NOMO-1 (cell line): ENCODE data around the gene CACTIN.
"Not testable (repeated sequence)": the region's sequence is repeated elsewhere in the genome, so short reads cannot be mapped to it uniquely, and the experiment has no call there.

ENCODE experiments used
- DNase-seq, 2 experiments: peaks; one replicate each; lab custom pipeline; 2025; ENCODE audit not compliant: unreplicated experiment in 2 of 2; lab: John Stamatoyannopoulos, UW

Gene CACTIN

DNA sequence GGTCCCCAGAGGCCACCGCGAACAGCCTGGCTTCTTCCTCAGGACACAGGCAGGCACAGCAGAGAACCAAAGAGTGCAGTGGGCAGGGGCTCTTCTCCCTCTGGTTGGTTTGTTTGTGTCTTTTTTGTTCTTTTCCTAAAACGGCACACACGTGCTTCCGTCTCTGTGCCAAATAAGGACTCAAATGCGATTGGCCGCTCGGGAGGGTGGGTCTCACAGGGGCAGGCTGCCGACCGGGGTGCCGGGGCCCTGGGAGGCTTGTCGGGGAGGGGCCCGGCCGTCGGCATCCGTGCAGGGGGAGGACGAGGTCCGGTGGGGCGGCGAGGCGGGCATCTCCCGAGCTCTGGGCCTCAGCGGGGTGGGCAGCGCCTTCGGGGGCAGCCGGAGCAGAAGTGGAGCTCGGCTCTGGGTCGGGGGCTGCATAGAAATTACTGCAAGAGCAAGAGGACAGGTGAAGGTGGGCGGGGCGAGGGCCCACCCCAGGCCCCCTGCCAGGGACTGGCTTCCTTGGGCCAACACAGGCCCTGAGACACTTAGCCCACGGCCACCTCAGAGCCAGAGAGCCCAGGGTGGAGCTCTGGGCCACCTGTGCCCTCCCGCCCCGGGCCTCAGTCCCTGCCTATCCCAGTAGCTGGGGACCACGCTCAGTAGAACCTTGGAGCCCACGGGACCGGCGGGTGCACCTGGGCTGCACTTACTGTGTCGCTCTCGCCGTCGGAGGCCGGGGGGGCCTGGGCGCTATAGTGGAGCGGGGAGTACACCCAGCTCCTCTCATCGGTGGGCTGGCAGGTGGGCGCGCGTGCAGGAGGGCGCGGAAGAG, 6.4 kb upstream of the CACTIN start:
- no peak for DNase-seq

DNA sequence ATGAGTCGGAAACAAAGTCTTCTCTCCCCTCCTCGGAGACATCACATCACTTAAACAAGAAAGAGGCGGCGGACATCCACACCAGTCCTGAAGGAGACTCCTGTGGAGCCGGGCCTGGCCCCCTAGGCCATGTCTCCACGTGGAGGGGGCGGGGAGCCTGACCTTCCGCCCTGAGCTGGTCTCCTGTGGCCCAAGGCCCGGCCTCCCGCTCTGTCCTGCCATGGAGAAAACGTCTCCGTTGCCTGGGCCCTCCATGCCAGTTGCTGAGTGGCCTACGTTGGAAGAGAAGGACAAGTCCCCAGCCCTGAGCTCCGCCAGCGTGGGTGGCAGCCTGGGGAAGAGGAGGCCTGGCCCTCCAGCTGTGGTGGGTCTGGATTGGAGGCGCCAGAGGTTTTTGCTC, 5.5 kb upstream of the CACTIN start:
- DNase-seq = no peak

DNA sequence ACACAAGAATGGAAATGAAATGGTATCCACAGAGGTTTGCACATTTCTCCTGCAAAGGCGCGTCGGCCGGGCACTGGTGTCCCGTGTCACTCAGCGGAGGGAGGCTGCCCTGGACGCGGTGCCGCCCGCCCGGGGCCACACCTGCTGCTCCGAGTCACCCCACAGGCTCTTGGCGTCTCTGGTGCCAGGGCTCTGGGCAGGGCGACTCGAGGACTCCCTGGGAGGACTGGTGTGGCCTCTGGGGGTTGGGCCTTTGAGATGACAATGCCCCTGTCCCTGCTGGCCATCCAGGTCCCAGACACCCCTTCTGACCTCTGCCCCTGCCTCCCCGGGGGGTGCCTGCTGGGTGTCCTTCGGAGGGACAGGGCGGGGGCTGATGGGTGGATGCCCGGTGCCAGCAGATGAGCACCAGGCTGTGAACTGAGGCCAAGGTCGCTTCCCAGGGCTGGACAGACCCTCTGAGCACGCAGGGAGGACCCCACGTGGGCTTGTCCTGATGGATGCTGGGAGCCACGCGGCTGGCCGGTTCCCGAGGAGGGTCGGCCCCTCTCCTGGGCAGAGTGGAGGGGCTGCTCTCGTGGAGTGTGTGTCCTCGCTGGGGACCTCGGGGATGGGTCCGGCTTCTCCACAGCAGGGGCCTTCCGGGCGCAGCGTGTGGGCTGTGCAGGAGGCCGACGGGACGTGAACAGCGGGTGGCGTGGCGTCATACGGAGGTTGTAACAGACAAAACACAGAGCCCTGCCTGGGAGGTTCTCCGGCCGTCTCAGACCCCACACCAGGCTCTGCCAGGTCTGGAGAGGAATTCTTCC, 4.7 kb upstream of the CACTIN start:
- no peak for DNase-seq

DNA sequence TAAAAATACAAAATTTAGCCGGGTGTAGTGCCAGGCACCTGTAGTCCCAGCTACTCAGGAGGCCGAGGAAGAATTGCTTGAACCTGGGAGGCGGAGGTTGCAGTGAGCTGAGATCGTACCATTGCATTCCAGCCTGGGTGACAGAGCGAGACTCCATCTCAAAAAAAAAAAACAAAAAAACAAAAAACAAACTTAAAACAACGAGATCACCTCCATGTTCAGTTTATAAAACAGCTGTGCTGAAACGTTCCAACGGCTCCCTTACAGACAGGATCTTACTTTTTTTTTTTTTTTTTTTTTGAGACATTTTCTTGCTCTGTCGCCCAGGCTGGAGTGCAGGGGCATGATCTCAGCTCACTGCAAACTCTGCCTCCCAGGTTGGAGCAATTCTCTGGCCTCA, 2.2 kb upstream of the CACTIN start:
- DNase-seq = not testable (repeated sequence)

DNA sequence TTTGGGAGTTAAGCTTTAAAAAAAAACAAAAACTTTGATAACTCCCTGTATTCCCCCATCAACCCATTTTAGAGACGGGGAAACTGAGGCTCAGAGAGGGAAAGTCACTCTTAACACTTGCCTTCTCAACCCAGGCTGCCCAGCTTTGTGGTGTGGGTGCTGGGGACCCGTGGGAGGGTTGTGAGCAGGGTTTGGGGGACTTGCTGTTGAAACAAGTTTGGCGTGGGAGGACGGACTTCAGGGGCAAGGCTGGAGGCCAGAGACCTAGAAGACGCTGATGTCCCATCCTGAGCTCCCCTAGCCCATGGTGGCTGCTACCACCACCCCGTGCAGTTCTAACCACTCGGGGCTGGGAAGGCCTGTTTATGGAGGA, 747 bp upstream of the CACTIN start:
- no peak for DNase-seq

DNA sequence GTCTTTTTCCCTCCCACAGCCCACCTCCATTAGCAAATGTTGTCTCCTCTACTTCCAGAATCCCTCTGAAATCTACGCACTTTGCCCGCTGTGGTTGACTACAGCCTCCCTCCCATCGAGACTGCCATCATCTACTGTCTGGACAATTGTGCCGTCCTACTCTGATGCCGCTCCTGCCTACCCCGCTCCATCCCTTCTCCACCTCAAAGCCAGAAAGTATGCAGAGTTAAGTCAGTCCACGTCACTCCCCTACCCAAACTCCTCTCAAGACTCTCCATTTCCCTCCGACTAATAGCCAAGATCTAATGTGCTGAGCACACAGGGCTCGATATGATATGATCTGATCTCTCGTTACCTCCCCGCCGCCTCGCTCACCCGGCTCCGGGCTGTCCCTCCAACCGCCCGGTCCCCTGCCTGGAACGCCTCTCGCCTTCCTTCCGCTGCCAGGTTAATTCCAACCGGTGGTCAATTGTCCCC, 556 bp downstream of the CACTIN start:
- DNase-seq = no peak

DNA sequence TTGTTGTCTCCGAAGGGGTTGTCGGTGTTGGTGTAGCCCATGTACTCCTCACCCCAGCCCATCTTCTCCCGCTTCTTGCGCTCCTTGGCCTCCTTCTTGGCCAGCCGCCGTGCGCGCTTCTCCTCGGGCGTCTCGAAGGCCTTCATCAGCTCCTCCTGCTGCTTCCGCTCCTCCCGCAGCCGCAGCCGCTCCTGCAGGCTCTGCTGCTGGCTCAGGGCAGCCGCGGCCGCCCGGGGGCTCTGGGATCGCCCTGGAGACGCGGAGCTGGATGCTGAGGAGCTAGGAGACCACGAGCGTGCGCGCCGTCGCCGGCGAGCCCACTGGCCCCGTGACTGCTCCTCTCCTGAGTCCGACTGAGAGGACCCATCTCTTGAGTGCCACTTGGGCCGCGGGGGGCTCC, 2.9 kb downstream of the CACTIN start:
- DNase-seq = no peak

DNA sequence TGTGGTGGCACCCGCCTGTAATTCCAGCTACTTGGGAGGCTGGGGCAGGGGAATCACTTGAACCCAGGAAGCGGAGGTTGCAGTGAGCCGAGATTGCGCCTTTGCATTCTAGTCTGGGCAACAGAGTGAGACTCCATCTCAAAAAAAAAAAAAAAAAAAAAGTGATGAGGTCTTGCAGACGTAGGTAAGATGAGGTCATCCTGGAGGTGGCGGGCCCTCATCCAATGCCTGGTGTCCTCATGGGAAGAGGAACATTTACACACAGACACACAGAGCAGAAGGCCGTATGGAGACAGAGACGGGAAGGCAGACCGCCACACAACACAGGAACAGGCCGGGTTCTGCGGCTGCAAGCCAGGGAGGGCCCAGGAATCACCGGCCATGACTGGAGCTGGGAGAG, 4.4 kb downstream of the CACTIN start:
- DNase-seq = no peak

DNA sequence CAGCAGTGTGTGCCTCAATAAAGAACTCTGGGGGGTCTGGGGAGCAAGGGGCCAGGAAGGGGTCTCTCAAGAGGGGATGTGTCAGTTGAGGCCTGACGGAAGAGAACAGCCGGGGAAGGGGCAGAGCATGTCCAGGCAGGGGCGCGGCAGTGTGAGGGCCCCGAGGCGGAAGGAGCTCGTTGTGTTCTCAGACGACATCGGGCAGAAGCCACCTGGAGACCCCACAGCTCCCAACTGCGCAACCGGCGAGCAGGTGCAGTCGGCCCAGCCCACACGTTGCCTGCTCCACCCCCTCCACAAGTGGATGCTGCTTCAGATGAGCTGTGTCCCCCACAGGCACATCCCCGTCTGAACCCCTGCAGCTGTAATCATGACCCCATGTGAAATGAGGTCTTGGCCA, 4.9 kb downstream of the CACTIN start:
- DNase-seq = no peak

DNA sequence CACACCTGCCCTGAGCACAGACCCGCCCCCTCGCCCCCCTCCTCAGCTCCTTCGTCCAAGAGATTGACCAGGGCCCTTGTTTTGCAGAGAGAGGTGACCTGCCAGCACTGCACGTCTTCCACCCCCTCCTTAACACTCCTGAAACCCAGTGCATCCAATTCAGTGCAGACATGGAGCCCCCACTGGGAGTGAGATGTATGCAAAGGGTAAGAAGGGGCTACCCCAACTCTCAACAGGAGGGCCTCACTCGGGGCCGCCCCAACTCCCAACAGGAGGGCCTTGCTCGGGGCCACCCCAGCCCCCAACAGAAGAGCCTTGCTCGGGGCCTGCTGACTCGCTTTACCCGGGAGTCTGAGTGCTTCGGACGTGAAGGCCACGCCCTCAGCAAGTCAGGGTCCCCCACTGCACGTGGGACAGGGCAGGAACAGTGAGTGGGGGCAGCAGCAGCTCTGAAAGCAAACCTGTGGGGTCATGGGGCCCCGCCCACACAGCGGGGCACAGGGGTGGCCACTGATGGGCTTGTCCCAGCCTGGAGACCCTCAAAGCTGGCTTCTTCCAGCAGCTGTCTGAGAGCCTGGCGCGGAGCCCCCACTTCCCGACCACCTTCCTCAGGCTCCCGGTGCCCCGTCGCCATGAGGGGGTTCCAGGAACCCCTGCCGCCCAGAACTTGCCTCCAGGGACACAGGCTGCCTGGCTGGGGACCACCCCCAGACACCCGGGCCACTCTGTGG, 5.6 kb downstream of the CACTIN start:
- no peak for DNase-seq

DNA sequence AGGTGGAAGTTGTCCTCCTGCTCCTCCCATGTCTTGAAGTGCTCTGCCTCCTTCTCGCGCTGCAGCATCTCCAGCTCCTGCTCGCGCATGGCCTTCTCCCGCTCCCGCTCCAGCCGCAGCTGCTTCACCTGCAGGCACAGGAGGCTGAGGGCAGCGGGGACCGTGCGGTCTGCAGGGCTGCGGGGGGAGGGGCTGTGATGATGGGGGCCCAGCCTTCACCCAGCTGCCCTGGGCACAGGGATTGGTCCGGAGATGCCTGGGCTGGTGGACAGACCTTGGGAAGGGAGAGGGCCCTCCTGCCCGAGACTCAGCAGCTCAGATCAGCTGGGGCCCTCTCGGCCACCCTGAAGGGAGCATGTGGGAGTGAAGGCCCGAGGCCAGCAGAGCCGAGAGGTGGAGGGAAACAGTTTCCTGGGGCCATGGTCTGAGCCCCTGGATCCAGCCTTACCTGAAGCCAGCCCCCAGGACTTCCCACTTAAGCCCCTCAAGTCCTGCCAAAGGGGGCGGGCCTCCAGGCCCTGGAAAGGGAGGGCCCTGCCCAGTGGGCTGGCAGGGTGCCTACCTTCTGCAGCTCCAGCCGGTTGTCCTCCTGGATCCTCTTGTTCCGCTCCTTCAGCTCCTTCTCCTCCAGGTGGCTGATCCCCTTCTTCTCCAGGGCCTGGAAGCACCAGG, 6.3 kb downstream of the CACTIN start:
- DNase-seq = no peak

DNA sequence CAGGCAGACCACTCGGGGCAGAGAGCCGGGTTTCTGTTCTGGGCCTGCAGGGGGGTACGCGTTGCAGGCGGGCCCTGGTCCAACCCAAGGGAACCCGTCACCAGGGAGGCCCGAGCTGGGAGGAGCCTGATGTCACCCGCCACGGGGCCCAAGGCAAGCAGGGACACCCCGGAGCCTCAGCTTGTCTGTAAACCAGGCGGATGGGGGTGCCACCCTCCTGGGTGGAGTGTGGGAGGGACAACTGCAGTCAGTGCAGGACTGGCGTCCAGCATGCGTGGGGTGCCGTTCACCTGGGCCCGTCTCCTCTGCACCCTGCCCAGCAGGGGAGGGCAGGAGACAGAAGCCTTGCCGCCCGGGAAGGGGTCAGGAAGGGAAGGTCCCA, 7.0 kb downstream of the CACTIN start:
- no peak for DNase-seq

DNA sequence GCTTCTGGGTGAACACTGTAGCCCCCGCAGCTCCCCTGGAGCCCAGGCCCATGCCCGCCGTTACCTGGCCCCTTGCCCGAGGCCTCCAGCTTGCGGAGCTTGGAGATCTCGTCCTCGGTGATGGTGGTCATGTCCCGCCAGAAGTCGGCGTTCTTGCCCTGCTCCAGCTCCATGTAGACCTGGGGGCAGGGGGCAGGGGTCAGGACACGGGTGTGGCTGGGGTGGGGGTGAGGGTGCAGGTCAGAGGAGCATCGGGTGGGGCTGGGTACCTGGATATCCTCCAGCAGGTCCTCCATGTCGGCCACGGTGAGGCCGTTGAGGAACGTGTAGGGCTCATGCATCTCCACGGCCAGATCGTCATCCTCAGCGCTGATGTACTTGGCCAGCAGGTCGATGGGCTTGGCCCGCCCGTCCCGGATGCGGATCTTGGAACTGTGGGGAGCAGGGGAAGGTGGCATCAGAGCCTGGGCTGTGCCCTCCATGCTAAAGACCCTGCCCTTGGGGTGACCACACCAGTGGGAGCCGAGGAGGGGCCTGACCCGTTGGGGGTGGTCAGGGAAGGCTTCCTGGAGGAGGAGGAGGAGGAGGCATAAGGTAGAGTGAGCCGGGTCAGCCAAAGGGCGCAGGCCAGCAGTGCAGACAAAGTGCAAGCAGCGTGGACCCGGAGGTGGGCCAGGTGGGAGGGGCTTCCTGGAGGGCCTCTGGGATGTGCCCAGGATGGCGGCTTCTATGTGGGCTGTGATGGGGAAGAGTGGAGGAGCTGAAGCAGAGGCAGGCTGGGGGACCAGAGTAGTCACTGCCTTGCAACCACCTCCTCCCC, 7.6 kb downstream of the CACTIN start:
- DNase-seq = no peak

DNA sequence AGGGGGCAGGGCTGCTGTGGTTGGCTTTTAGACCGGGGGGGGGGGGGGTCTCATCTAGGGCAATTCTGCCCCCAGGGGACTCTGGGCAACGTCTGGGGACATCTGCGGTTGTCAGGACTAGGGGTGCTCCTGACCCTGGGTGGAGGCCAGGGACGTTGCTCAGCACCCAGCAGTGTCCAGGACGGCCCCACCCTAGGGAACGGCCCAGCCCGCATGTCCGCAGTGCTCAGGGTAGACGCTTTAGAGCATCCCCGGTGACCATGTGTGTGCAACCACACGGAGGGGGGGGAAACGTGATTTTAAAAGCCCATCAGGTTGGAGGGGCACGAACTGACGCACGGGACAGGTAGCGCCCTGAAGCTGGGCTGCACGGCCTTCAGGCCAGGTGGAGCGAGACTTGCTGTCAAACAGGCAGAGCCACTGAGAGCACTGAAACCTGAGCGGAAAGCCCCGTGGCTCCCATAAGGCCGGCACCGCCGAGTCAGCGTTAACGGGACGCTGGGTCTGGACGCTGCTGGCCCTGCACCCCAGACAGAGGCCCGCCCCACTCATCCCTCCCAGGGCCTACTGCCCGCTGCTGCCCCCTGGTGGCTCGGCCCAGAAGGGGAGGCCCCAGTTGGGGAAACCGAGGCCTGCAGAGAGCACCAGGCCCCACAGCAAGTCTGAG, 8.3 kb downstream of the CACTIN start:
- no peak for DNase-seq

DNA sequence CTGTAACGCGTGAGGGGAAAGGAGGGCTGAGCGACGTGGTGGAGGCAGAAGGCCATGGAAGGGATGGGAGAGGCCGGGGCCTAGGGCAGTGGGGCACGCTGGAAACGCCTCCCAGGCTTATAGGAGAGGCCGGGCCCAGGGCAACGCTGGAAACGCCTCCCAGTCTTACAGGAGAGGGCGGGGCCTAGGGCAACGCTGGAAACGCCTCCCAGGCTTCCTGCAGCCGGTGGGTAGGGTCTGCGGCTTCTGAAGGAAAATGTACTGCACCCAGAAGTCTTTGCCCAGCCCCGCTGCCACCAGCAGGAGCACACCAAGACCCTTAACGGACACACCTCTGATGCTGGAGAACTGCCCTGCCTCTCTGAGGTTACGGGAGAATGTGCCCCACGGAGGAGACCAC, 9.1 kb downstream of the CACTIN start:
- no peak for DNase-seq

DNA sequence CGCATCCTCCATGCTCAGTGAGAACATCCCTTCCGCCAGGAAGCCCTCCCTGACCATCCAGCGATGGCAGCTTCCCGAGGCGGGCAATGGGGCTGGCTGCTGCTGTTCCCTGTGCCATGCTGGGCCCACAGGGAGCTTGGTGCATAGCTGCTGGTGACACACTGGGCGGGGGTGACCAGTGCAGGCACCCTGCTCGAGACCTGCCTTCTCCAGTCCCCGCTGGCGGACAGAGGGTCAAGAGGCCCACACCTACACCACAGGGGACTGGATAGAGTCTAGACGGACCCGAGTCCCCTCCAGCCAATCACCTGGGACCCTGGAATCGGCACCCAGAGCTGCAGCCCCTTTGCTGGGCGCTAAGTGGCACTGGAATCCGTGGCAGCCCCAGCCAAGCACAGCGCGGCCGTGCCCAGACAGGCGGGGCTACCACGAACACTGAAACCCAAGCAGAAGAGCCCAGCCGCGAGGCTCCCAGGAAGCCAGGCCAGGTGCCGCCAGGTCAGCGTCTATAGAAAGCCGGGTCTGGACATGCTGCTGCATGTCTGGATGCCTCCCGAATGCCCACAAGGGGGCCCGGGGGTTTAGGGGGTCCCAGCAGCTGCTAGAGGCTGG, 11.0 kb downstream of the CACTIN start:
- no peak for DNase-seq

DNA sequence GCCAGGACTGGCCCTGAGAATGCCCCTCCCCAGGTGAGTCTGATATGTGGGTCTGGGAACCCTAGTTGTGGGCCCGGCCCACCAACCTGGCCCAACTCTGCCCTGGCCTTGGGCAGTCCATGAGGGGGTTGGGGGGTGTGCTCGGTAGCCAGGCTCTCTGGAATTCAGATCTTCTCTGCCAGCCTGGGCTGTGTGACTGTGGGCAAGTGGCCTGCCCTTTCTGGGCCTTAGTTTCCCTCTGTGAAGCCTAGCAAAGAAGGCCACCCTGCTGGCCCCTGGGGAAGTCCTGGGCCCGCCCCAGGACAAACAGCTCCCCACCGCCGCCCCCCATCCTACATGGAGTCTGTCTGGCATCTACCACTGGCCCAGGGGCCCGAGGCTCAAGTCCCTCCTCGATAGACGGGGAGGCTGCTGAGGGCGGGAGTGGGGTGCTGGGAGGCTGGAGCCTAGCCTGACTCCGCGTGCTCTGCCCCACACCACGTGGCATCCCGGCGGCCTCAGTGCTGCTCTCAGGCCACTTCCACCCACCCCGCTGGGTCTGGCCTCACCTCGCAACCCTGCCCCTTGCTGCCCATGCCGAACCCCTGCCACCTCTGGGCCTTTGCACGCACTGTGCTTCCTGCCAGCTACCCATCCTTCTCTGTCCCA, 11.6 kb downstream of the CACTIN start:
- no peak for DNase-seq

DNA sequence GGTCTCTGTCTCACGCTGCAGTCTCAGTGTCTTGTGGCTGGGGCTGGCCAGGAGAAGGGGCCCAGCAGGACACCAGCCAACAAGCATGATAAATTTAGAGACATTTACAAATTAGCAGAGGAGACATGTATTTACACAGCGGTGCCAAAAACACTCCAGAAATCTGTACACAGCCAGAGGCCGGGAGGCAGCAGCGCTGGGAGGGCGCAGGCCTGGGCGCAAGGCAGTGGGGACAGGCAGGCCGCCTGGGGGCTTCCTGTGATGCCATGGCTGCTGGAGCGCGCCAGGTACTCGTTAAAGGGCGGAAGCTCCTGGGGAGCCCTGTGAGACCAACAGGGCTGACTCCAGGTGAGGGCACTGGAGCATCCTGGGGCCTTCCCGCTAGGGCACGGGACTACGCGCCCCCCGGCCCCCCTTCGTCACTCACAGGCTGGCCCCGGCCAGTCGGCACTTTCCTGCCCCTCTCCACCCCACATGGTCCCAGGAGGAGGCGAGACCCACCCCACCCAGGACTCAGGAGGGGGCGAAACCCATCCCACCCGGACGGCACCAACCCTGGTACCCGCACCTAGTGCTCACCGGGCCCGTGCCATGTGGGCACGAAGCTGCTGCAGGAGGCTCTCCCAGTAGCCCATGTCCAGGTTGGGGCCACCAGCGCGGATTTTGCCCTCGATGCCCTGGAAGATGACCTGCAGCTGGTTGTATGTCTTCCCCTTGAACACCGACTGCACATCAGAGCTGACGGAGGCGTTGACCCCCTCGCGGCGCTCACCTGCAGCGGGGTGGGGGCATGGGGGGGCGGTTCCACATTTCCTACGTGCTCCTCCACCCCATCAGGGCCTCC, 12.6 kb downstream of the CACTIN start:
- DNase-seq = no peak
